GM12872 (cell line): ENCODE data around the gene TAF5.

Experiments
- TF ChIP-seq, protein P1 (sequence below): IDR thresholded peaks from 3 replicates; pipeline ENCODE4 v1.5.1; 2011; ENCODE audit warnings: low read depth, mild to moderate bottlenecking, low read length, moderate library complexity; ENCODE audit not compliant: insufficient read depth

TAF5 gene

GRCh38 chr10:103353281-103353680, 14.5 kb upstream of the TAF5 start:
- TF ChIP-seq, protein P1, sequence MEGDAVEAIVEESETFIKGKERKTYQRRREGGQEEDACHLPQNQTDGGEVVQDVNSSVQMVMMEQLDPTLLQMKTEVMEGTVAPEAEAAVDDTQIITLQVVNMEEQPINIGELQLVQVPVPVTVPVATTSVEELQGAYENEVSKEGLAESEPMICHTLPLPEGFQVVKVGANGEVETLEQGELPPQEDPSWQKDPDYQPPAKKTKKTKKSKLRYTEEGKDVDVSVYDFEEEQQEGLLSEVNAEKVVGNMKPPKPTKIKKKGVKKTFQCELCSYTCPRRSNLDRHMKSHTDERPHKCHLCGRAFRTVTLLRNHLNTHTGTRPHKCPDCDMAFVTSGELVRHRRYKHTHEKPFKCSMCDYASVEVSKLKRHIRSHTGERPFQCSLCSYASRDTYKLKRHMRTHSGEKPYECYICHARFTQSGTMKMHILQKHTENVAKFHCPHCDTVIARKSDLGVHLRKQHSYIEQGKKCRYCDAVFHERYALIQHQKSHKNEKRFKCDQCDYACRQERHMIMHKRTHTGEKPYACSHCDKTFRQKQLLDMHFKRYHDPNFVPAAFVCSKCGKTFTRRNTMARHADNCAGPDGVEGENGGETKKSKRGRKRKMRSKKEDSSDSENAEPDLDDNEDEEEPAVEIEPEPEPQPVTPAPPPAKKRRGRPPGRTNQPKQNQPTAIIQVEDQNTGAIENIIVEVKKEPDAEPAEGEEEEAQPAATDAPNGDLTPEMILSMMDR: no peak

GRCh38 chr10:103355906-103356599, 11.7 kb upstream of the TAF5 start:
- TF ChIP-seq, protein P1: no peak

GRCh38 chr10:103367379-103367781, 396 bp upstream of the TAF5 start:
- TF ChIP-seq, protein P1: no peak

DNA sequence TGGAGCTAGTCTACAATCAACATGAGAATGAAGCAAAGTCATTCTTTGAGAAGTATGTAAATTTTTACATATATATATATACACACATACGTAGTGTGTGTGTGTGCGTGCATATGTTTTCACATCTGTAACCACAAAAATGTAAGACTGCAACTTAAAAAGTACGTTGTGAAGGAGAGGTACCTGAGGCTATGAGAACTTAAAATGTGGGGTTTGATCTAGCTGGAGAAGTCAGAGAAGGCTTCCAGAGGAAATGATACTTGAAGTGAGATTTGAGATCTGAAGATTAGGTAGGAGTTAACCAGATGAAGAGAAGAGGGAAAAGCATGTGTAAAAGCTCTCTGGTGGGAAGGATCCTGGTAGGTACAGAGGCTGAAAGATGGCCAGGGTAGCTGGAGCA, 5.8 kb downstream of the TAF5 start:
- TF ChIP-seq, protein P1: no peak

GRCh38 chr10:103374263-103374662, 6.5 kb downstream of the TAF5 start:
- TF ChIP-seq, protein P1: no peak

GRCh38 chr10:103382769-103383168, 15.0 kb downstream of the TAF5 start:
- TF ChIP-seq, protein P1: no peak

GRCh38 chr10:103394180-103394579, 26.4 kb downstream of the TAF5 start:
- TF ChIP-seq, protein P1: no peak
